Ramos (cell line): ENCODE data around the gene SLC26A1.

Experiments used
- in situ Hi-C: fragments of 300-500 bp; cut with MboI; formaldehyde crosslinking; loops from one replicate; pipeline ENCODE4 v1.14.3; 2022; ENCODE audit warnings: low sequenced_read_pairs; ENCODE audit not compliant: unreplicated experiment

SLC26A1 gene, protein sequence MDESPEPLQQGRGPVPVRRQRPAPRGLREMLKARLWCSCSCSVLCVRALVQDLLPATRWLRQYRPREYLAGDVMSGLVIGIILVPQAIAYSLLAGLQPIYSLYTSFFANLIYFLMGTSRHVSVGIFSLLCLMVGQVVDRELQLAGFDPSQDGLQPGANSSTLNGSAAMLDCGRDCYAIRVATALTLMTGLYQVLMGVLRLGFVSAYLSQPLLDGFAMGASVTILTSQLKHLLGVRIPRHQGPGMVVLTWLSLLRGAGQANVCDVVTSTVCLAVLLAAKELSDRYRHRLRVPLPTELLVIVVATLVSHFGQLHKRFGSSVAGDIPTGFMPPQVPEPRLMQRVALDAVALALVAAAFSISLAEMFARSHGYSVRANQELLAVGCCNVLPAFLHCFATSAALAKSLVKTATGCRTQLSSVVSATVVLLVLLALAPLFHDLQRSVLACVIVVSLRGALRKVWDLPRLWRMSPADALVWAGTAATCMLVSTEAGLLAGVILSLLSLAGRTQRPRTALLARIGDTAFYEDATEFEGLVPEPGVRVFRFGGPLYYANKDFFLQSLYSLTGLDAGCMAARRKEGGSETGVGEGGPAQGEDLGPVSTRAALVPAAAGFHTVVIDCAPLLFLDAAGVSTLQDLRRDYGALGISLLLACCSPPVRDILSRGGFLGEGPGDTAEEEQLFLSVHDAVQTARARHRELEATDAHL

DNA sequence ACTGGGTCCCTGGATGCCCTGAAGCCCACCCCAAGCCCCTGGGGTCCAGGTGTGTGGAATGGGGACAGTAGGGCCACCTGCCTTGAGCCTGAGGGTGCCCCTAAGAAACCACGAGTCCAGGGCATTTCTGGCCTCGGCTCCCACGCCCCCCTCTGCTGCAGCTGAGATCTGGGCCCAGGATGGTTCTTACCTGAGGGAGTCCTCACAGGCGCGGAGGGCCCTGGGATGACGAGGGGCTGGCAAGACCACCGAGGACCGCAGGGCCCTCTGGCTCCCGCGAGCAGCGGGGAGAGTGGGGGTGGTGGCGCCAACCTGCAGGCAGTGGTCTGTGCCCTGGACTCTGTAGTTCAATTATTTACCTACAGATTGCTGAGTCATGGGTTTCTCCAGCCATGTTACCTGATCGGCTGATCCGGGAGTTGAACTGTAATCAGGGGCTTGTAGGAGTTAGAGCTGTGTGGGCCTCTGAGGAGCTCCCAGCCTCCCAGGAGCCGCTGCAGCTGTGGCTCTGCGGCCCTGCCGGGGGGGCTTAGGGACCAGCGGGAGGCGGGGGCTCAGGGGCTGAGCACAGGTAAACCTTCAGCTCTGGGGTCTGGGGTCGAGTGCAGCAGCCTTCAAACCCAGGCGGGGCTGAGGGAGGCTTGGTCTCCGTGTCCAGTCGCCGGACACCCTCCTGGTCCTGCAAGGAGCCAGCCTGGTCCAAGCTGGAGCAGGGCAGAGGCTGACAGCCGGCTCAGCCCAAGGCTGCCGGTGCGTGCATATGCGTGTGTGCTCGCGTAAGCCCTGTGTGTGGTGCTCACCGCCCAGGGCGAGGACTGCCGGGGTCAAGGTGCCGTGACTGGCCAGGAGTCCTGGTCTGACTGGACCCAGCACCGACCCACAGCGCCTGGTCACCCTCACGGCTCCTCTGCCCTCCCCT, at the start of gene SLC26A1:
Gene SLC26A1, minus strand, starts transcription at position 294 of the 919 bp plus-strand sequence. CDS start 1,701 bp downstream, outside the sequence.
- in situ Hi-C loops = no loop called here

GRCh38 chr4:1042352-1043055, 49.3 kb upstream of the SLC26A1 start:
- in situ Hi-C loops = no loop called here

- in situ Hi-C loops = no loop called here
These were observed 48.7 kb upstream of the SLC26A1 start for GRCh38 chr4:1041936-1042330.

DNA sequence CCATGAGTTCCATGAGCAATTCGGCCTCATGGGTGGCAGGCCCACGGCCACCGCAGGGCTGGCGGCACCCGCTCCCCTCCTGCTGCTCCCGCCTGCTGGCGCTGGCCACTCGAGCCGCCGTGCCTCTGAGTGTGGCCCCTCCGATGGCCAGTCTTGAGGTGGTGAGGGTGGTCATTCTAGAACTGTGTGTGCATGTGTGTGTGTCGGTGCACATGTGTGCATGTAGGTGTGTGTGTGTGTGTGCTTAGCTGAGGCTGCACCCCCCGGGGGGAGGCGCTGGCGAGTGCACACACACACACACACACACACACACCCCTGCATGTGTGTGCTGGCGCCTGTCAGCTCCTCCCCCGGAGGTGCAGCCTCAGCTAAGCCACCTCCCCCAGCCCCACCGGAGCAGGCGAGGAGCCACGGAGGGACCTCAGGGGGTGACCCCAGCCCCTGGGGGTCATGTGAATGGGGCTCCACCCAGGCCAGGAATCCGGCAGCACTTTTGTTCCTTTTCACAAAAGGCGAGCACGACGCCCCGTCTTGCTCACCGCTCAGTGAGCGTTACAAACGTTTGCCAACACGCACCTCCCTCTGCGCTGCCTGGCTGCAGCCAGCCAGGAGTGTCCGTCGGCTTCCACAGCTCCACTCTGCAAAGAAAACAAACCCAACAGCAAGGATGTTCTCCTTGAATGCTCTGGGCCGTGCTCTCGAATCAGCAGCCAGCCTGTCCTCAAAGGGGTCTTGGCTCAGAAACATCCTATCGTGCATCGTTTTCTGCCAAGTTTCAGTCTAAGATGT, 48.1 kb upstream of the SLC26A1 start:
- in situ Hi-C loops = no loop called here

GRCh38 chr4:1040344-1041146, 47.3 kb upstream of the SLC26A1 start:
- in situ Hi-C loops = no loop called here

DNA sequence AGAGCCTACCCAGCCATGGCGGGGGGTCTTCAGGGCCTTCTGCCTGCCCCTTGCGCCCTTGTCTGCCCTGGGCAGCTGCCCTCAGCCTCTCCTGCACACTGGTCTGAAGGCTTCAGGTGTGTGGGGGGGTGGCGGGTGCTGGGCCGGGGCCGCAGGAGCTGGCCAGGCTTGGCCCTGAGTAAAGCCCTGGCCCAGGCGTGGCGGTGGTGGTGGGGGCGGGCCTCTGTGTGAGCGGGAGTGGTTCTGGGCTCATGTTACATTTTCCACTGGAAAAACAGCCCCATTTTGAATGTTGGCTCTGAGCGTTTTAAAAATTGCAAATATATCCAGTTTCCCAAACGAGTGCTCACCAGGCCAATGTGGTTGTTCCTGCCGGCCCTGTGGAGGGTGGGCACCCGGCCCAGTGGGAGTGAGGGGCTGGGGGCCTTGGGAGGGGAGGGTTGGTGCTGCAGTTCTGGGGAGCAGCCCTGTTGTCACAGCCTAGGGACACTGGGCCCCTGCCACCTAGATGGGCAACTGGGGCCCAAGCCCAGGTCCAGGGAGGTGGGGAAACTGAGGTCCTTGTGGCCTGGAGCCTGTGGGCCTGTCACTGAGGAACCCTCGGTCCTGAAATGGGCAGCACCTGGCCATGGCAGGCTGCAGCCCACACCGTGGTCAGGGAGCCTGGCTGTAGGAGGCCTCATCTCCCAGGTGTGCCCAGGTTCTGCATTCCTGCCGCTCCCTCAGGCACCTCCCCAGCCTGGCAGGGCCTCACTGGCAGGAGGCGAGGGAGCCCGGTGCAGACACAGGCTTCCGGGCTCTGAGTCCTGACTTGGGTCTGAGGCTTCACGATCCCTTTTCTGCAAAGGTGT, 46.5 kb upstream of the SLC26A1 start:
- in situ Hi-C loops = no loop called here

DNA sequence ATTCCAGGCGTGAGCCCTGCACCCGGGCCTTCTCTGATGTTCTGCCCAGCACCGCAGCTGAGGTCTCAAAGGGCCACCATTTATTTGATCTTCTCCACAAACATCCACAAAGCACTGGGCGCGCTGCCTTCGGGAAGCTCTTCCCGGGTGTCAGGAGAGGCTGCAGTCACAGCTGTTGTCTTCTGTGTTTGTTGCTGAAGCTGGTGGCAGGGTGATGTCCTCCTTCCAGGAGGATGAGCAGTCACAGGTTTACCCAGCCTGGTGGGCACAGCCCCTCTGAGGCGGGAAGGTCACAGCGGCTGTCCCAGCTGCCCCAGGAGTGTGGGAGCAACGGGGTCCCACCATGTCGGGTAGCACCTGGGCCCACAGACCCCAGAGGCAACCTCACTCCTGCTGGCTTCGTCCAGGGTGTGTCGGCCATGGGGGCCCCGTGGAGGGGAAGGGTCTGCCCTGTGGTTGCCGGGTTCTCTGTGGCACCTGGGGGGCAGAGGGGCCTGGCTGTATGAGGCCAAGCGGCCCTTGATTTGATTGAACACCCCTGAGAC, 45.8 kb upstream of the SLC26A1 start:
- in situ Hi-C loops = no loop called here

- in situ Hi-C loops = no loop called here
These were observed 44.0 kb upstream of the SLC26A1 start for GRCh38 chr4:1036976-1037810.

- in situ Hi-C loops = no loop called here
These were observed 42.9 kb upstream of the SLC26A1 start for GRCh38 chr4:1036095-1036494.

DNA sequence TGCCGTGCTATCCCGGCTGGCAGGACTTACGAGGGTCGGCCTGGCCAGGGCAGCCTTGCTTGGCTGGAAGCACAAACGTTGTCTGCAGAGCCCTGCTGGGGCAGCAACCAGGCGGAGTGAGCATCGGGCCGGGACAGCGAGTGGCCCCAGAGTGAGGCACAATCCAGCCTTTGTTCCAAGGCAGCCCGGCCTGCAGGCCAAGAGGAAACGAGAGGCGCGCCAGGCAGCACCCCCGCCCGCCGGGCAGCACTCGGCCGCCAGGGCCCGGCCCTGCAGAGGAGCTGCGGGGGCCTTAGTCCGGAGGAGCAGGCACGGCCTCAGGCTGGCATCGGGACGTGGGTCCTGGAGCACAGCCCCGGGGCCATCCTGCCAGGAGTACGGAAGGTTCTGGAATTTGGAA, 42.3 kb upstream of the SLC26A1 start:
- in situ Hi-C loops = no loop called here

DNA sequence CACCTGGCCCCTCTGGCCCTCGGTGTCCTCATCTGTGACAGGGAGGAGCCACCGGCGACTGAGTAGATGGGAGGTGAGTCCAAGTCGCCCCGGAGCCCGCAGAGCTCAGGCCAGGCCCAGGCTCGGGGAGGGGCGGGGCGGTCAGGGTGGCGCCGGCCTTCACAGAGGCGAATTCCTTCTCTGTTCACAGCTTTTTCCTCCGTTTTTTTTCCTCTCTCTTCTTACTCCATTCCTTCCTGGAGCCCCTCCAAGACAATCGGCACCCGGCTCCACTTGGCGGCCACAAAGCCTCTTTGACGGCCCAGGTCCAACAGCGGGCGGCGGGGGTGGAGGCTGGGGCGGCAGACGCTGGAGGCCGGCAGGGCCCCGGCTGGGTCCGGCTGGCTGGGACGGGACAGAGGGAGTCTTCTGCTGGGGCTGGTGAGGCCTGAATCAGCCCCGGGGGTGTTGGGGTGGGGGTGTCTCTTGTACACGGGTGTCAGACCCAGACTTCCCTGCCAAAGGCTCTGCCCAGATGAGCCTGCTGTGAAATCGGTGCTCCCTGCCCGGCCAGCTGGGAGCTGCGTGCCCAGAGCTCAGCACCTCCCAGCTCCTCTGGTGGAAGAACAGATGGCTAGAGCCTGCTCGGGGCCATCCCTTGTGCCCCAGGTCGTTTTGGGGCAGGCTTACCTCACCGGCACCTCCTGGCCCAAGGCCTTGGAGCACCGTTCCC, 40.8 kb upstream of the SLC26A1 start:
- in situ Hi-C loops = no loop called here

DNA sequence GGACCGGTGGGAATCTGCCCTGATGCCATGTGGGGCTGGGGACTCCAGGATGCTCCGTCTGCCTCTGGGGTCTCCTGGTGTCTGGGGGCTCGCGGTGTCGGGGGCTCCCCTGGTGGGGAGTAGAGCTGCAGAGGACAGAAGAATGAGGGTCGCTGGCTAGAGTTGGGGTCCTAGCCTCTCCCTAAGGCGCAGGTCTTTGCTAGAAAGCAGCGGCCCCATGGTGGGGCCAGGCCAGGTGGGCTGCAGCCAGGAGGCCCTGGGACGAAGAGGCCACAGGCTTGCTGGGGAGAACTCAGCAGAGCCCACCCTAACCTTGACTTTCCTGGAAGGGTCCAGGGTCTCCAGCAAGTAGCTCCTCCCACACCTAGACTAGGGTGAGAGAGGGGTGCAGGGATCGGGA, 39.7 kb upstream of the SLC26A1 start:
- in situ Hi-C loops = no loop called here

DNA sequence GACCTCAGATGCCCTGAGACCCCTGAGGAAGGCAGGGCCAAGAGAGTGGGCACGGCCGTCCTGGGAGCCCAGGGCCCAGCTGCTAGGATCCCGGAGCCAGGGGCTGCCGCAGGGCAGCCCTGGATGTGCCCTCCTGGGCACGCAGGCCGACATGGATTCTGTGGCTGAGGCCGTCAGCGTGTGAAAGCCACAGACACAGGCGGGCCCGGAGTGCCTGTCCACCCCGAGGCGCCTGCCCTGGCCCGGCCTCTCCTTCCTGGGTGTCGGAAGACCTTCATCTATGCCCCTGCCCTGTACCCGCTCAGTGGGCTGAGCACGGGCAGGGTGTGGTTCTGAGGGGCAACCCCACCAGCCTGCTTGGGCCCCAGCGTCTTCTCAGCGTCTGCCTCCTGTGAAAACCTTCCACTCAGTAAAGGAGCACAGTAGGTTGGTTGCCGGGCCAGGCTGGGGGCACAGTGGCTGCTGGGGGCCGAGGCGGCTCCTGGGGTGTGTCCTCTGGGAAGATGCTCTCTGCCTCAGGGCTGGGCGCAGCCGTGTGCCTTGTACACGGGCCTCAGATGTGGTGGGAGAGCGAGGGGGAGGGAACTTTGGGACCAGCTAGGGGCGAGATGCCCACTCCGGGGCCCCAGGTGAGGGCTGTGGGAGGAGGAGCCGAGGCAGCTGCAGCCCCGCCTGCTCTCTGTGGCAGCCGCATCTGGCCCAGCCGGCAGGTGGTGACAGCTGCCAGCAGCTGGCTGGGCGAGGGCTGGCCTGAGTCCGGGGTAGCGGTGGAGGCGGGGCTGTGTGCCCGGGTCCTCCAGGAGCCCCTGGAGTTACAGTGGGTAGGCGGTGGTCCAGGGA, 39.0 kb upstream of the SLC26A1 start:
- in situ Hi-C loops = no loop called here

GRCh38 chr4:1031346-1031745, 38.1 kb upstream of the SLC26A1 start:
- in situ Hi-C loops = no loop called here

DNA sequence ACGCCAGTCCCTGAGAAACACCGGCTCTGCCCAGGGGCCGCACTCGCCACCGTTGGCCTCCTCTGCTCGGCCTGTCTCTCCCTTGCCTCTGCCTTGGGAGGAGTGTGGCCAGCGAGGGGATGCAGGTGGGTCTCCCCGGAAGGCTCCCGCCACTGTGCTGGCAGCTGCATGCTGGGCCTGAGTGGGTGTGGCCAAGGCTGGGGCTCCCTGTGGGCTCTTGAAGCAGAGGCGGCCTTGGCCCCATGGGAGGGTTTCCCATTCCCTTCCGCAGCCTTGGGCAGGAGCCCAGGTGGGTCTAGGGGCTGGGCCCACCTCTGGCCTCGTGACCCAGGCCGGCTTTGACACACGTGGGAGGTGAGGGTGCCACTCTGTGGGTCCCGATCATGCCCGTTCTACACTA, 37.4 kb upstream of the SLC26A1 start:
- in situ Hi-C loops = no loop called here
